ENCODE results near the gene PHACTR3.

Gene PHACTR3

DNA sequence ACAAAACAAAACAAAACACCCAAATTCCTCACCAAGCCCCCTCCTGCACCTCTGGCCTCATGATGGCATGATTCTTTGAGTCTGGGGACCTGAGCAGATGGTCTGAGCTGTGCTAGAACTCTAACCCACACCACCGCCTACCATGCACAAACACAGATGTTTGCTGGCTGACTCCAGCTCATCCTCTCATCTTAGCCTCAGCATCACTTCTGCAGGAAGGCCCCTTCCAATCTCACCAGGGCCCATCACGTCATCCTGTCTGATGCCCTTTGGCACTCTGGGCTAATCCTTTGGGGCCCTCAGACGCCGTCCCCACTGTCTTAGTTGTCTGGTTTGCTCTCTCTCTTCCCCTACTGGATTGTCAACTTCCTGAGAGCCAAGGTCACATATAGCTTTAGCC is 85.8 kb downstream of the PHACTR3 start:
- DNase-seq (ENCODE audit: low read depth in 1 of 2, low spot score in 1 of 2): no peak

DNA sequence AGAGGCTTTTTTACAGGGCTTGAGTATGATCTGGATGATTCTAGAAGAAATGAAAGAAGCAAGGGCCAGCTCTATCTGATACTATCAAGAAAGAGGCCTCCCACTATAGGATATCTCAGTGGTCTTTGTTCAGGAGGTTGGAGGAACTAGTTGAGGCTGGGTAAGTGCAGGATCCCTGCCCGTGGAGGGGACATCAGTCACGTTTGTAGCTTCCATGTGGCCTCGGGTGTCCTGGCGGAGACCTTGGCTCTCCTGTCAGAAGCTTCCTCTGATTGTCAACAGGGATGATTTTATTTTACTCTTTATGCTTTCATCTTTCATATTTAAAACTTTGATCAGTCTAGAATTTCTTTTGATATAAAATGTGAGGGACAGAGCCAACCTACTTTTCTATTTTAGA is 86.6 kb downstream of the PHACTR3 start:
- no peak for DNase-seq (ENCODE audit: low read depth in 1 of 2, low spot score in 1 of 2)

GRCh38 chr20:59692139-59692538 is 87.8 kb downstream of the PHACTR3 start:
- no peak for DNase-seq (ENCODE audit: low read depth in 1 of 2, low spot score in 1 of 2)

GRCh38 chr20:59693587-59693986 is 89.2 kb downstream of the PHACTR3 start:
- no peak for DNase-seq (ENCODE audit: low read depth in 1 of 2, low spot score in 1 of 2)

- no peak for DNase-seq (ENCODE audit: low read depth in 1 of 2, low spot score in 1 of 2)
These were observed 92.1 kb downstream of the PHACTR3 start for GRCh38 chr20:59696476-59696875.

- no peak for DNase-seq (ENCODE audit: low read depth in 1 of 2, low spot score in 1 of 2)
These were observed 92.7 kb downstream of the PHACTR3 start for GRCh38 chr20:59697068-59697467.

DNA sequence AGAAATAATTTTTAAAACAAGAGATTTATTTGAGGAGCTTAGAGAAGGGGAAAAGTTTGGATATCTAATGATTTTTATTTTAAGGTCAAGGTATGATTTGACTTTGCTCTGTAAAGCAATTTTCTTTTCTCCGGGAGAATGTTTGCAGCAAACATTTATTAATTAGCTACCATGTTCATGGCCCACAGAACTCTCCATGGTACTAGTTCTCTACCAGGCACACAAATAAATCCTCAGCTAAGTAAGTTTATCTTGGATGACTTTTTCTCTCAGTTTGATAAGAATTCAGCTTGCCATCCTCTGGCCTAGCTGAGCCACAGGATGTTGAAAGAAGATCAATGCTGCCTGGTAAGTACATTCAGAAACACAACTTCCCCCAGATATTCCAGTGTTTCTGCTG is 94.3 kb downstream of the PHACTR3 start:
- DNase-seq (ENCODE audit: low read depth in 1 of 2, low spot score in 1 of 2): no peak

GRCh38 chr20:59701236-59701635 is 96.9 kb downstream of the PHACTR3 start:
- DNase-seq (ENCODE audit: low read depth in 1 of 2, low spot score in 1 of 2): no peak

GRCh38 chr20:59703046-59703445 is 98.7 kb downstream of the PHACTR3 start:
- DNase-seq (ENCODE audit: low read depth in 1 of 2, low spot score in 1 of 2): no peak

DNA sequence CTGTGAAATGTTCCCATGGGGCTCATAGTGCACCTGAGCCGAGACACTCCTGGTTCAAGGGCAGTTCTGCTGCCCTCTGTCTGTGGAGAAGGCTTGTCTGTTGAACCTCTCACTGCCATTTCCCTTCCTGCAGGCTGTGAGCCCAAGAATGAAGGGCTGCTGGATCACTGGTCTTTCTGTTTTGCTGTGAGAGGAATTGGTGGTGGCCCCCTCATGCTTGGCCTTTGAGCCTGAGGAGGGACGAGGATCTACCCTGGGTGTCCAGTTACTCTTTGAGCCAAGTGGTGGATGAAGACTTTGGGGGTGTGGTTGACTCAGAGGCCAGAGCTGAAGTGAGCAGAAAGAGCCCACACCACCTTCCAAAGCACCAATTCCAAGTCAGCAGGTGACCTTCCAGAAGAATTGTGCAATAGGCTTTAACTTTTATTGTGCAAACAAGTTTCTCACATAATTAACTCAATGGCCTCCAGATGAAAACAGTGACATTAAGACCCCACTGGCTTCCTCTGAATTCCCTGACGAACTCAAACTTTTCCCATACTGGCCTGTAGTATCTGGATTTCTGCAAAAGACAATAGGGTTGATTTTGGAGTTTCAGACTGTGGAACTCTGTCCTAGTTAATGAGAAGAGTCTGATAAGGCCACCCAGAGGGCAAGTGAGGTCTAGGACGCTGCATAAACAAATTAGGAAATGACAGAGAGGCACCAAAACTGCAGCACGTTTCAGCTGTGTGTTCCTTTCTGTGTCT is 101.5 kb downstream of the PHACTR3 start:
- no peak for DNase-seq (ENCODE audit: low read depth in 1 of 2, low spot score in 1 of 2)

DNA sequence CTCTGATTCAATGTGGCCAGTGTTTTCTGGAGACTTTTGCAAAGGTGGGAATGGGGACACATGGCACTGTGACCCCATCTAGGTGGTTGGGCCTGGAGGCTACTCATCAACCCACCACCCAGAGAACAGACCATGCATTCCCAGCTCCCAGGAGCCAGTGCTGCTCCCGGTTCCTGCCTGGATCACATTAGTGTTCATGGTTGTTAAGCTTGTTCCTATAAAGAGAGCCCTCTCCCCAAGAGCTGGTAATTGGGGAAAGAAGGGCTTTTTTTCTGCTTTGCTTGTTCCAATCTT is 102.0 kb downstream of the PHACTR3 start:
- no peak for DNase-seq (ENCODE audit: low read depth in 1 of 2, low spot score in 1 of 2)

- no peak for DNase-seq (ENCODE audit: low read depth in 1 of 2, low spot score in 1 of 2)
These were observed 104.0 kb downstream of the PHACTR3 start for GRCh38 chr20:59708326-59708725.

- DNase-seq (ENCODE audit: low read depth in 1 of 2, low spot score in 1 of 2): no peak
These were observed 105.3 kb downstream of the PHACTR3 start for GRCh38 chr20:59709636-59710035.

- DNase-seq (ENCODE audit: low read depth in 1 of 2, low spot score in 1 of 2): no peak
These were observed 113.7 kb downstream of the PHACTR3 start for GRCh38 chr20:59718071-59718470.

DNA sequence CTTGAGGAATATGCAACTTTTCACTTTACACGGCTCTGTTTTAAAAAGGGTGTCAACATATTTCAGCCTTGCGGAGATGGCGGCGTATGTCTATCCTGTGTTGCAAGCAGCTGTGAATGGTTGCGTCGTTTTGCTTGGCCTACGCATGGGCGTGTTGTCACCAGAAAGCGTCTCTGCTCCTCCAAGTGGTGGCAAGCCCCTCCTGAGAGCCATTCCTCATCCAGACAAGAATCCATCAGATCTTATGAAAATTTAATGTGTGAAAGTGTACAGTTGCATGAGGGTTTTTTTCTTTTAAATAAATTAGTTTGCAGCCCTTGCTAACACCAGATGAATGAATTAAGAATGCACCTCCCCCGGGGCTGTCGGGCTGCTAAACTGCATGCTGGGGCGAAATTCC is 114.4 kb downstream of the PHACTR3 start:
- no peak for DNase-seq (ENCODE audit: low read depth in 1 of 2, low spot score in 1 of 2)

DNA sequence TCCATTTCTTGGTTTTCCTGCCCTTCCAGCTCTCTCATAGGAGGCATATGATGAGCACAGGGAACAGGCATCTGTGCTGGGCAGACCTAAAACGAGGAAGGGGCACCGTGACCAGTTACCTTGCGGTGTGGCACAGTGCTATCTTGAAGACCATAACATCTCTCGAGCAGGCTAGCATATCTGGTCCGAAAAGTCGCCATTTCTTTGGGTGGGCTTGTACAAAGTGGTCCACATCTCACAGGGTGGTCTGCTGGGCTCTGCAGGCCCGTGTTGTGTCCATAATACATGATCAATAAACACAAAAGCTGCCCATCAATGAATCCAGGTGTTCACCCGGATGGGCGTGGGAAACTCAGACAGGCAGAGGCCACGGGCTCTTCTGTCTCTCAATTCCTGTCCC is 115.7 kb downstream of the PHACTR3 start:
- DNase-seq (ENCODE audit: low read depth in 1 of 2, low spot score in 1 of 2): no peak

- no peak for DNase-seq (ENCODE audit: low read depth in 1 of 2, low spot score in 1 of 2)
These were observed 117.0 kb downstream of the PHACTR3 start for GRCh38 chr20:59721386-59721785.

DNA sequence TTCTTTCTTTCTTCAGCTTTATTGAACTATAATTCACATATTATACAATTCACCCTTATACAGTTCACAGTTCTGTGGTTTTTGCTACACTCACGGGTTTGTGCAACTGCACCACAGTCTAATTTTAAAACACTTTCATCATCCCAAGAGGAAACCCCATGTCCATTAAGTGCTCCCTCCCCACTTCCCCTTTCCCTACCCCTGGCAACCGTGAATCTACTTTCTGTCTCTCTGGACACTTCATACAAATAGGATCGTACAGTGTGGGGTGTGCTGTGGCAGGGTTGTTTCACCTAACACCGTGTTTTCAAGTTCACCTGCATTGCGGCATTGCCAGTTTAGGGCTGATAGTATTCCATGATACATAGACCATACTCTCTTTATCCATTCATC is 118.8 kb downstream of the PHACTR3 start:
- no peak for DNase-seq (ENCODE audit: low read depth in 1 of 2, low spot score in 1 of 2)

DNA sequence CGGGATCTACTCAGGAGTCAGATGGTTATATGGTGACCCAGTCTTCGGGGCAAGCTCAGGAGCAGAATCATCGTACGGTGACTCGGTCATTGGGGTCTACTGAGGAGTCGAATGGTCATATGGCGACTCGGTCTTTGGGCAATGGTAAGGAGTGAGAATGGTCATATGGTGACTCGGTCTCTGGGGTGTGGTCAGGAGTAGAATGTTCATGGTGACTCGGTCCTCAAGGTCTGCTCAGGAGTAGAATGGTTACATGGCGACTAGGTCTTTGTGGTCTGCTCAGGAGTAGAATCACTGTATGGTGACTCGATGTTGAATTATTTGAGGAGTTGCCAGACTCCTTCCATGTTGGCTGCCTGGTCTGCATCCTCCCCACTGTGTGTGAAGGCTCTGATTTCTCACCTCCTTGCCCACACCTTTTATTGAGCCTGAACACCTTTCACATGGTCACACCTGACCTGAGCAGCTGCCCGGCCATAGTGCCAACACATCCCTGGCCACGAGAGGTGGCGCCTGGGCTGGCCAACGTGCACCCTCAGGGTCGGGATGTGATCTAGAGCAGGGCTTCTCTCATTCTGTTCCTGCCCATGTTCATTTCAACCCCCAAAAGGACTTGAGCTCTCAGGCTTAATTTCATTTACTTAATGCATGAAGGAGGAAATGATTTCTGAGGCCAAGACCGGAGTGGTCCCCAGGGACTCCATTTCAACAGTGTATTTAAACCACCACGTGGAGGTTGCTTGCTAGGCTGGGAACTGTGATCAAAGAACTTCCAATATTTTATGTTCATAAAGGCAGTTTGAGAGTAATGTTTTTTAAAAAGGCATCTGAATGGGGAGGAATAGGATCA is 119.5 kb downstream of the PHACTR3 start:
- no peak for DNase-seq (ENCODE audit: low read depth in 1 of 2, low spot score in 1 of 2)

- no peak for DNase-seq (ENCODE audit: low read depth in 1 of 2, low spot score in 1 of 2)
These were observed 120.4 kb downstream of the PHACTR3 start for GRCh38 chr20:59724457-59725366.

- DNase-seq (ENCODE audit: low read depth in 1 of 2, low spot score in 1 of 2): no peak
These were observed 121.3 kb downstream of the PHACTR3 start for GRCh38 chr20:59725476-59726280.
